ENCODE results near the gene MTA2.
"Not testable (repeated sequence)": the region's sequence is repeated elsewhere in the genome, so short reads cannot be mapped to it uniquely, and the experiment has no call there.

The MTA2 gene

GRCh38 chr11:62553080-62553838, 48.4 kb downstream of the MTA2 start:
- peak overlapping the region; percentile 14 for H3K4me3 ChIP-seq (ENCODE audit: low read depth, low read length)
- DNase-seq (ENCODE audit: low read depth): peak; percentile 80
- in situ Hi-C loops (cut with HindIII; ENCODE audit: low sequenced_read_pairs): no loop called here
- TF ChIP-seq, protein P1, sequence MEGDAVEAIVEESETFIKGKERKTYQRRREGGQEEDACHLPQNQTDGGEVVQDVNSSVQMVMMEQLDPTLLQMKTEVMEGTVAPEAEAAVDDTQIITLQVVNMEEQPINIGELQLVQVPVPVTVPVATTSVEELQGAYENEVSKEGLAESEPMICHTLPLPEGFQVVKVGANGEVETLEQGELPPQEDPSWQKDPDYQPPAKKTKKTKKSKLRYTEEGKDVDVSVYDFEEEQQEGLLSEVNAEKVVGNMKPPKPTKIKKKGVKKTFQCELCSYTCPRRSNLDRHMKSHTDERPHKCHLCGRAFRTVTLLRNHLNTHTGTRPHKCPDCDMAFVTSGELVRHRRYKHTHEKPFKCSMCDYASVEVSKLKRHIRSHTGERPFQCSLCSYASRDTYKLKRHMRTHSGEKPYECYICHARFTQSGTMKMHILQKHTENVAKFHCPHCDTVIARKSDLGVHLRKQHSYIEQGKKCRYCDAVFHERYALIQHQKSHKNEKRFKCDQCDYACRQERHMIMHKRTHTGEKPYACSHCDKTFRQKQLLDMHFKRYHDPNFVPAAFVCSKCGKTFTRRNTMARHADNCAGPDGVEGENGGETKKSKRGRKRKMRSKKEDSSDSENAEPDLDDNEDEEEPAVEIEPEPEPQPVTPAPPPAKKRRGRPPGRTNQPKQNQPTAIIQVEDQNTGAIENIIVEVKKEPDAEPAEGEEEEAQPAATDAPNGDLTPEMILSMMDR (IDR thresholded peaks at IDR 0.05; ENCODE audit: low read depth, low read length, missing control alignments): no peak

GRCh38 chr11:62552485-62553079, 49.1 kb downstream of the MTA2 start:
- TF ChIP-seq, protein P1 (IDR thresholded peaks at IDR 0.05; ENCODE audit: low read depth, low read length, missing control alignments): no peak
- in situ Hi-C loops (cut with HindIII; ENCODE audit: low sequenced_read_pairs): no loop called here
- H3K4me3 ChIP-seq (ENCODE audit: low read depth, low read length): peak overlapping the region; percentile 14
- no peak for DNase-seq (ENCODE audit: low read depth)

DNA sequence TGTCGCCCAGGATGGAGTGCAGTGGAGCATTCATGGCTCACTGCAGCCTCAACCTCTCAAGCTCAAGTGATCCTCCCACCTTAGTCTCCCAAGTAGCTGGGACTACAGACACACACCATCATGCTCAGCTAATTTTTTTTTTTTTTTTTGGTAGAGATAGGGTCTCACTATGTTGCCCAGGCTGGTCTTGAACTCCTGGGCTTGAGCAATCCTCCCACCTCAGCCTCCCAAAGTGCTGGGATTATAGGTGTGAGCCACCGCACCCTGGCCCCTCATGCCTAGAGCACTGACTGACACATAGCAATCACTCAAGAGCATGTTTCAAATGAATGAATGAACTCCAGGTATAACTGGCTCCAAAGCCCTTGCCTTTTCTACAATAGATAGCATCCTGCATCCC, 51.2 kb downstream of the MTA2 start:
- in situ Hi-C loops (cut with HindIII; ENCODE audit: low sequenced_read_pairs); H3K4me3 ChIP-seq (ENCODE audit: low read depth, low read length); DNase-seq (ENCODE audit: low read depth): not testable (repeated sequence)

DNA sequence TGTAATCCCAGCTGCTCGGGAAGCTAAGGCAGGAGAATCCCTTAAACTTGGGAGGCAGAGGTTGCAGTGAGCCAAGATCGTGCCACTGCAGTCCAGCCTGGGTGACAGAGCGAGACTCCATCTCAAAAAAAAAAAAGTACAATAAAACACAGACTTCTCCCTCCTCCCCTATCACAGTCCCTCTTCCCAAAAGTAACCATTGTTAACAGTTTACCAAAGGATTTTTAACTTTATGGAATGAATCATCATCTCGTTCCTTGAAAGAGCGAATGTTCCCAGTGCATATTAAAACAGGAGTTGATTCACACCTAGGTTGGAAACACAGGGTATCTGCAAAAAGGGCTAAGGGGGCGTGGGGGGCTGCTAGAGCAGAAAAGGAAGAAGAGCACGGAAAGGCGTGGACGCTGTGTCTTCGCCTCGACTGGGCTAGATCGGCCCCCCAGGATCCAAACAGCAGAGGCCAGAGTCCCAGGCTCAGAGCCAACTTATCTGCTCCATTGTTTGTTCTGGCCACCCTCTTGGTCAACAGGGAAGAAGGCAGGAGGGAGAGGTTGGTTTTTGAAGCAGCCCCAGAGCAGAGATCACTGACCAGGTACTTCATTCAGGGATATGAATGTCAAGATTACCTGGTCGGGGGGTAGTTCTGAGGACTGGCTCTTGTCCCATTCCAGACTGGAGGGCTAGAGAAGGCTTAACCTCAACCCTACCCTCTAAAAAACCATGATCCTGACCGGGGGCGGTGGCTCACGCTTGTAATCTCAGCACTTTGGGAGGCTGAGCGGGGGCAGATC, 52.9 kb downstream of the MTA2 start:
- no peak overlapping the region for H3K4me3 ChIP-seq (ENCODE audit: low read depth, low read length)
- in situ Hi-C loops (cut with HindIII; ENCODE audit: low sequenced_read_pairs): no loop called here
- DNase-seq (ENCODE audit: low read depth): no peak
- TF ChIP-seq, protein P1 (IDR thresholded peaks at IDR 0.05; ENCODE audit: low read depth, low read length, missing control alignments): no peak

DNA sequence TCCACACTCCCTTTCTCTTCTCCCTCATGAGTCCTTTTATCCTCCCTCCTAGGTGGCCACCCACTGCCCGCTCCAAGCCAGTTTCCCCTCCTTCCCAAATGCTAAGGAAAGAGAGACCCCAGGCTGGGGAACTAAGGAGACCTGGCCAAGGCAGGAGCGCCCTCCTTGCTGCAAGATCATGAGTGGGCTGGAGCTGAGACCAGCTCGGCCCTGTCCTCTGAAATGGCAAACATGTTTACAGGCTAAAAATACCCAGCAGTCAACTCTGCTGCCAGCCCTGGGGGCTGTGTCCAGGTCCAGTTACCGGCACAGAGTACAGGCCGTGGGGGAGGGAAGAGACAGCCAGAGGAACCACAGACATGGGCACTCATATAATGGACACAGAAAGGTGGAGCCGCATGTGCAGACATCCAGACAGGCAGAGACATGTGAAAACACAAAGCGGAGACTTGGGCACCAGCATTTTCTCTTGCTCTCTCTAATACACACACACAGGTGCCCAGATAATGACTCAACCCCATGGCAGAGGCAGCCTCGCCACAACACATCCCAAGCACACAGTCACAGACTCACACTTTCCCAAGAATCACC, 53.9 kb downstream of the MTA2 start:
- no peak for DNase-seq (ENCODE audit: low read depth)
- TF ChIP-seq, protein P1 (IDR thresholded peaks at IDR 0.05; ENCODE audit: low read depth, low read length, missing control alignments): no peak
- in situ Hi-C loops (cut with HindIII; ENCODE audit: low sequenced_read_pairs): no loop called here
- peak overlapping the region; percentile 98 for H3K4me3 ChIP-seq (ENCODE audit: low read depth, low read length)

GRCh38 chr11:62546929-62547625, 54.6 kb downstream of the MTA2 start:
- TF ChIP-seq, protein P1 (IDR thresholded peaks at IDR 0.05; ENCODE audit: low read depth, low read length, missing control alignments): no peak
- no peak for DNase-seq (ENCODE audit: low read depth)
- peak overlapping the region; percentile 98 for H3K4me3 ChIP-seq (ENCODE audit: low read depth, low read length)
- in situ Hi-C loops (cut with HindIII; ENCODE audit: low sequenced_read_pairs): no loop called here

All from astrocyte of the cerebellum (primary cell).